K562 (cell line): Measurements from ENCODE around the gene TICRR. TPM values are rescaled to one million over a fixed set of nuclear protein-coding genes. Genes with fewer than 3 reads are reported as not detected.

ENCODE experiments used
- BDP1 ChIP-seq: IDR thresholded peaks from 3 replicates; pipeline ENCODE4 v1.6.1; 2011; ENCODE audit not compliant: insufficient read length, insufficient read depth
- CHD7 ChIP-seq: fragments of 200-600 bp; sonication (generic); IDR thresholded peaks from one replicate; pipeline ENCODE4 v1.6.1; 2012; ENCODE audit warnings: mild to moderate bottlenecking, low read depth, low read length, inconsistent platforms
- CTCFL ChIP-seq: IDR thresholded peaks from 2 replicates; pipeline ENCODE4 v1.6.1; 2011; ENCODE audit warnings: borderline replicate concordance, low read depth, mild to moderate bottlenecking, moderate library complexity, low read length; ENCODE audit not compliant: insufficient read depth, poor library complexity, severe bottlenecking
- E2F5 ChIP-seq: sonication (generic); formaldehyde crosslinking; IDR thresholded peaks from 2 replicates; pipeline ENCODE4 v1.8.0; 2022; ENCODE audit warnings: mild to moderate bottlenecking, missing genetic modification reagents
- ELF4 ChIP-seq: fragments of 450-650 bp; formaldehyde crosslinking; IDR thresholded peaks from 2 replicates; pipeline ENCODE4 v1.4.0; 2022; ENCODE audit warnings: missing genetic modification characterization
- FOS ChIP-seq: IDR thresholded peaks from 3 replicates; pipeline ENCODE4 v1.6.1; 2011; ENCODE audit not compliant: insufficient read length; ENCODE audit errors: extremely low read depth
- NCOA2 ChIP-seq, 2 experiments: fragments of 450-650 bp; IDR thresholded peaks; 2 replicates each; pipeline ENCODE4 v1.6.1; 2018; ENCODE audit warnings: mild to moderate bottlenecking in 2 of 2, moderate library complexity in 1 of 2; ENCODE audit not compliant: partially characterized antibody in 2 of 2
- RAD21 ChIP-seq, 2 experiments: fragments of 250-450 bp in 1 of 2; fragments of 450-650 bp in 1 of 2; sonication (Bioruptor Pico) in 1 of 2; formaldehyde crosslinking in 1 of 2; IDR thresholded peaks in 1 of 2; conservative IDR thresholded peaks in 1 of 2; 2 replicates each; pipeline versions ENCODE4 v1.4.0 to v1.8.0; 2020 to 2022; ENCODE audit warnings: mild to moderate bottlenecking in 2 of 2, moderate library complexity in 1 of 2
- SMARCB1 ChIP-seq: IDR thresholded peaks from 2 replicates; pipeline ENCODE4 v1.6.1; 2011; ENCODE audit warnings: improper control_type of control experiment, low read depth; ENCODE audit not compliant: insufficient read length
- TRIM24 ChIP-seq, 2 experiments: fragments of 450-650 bp; IDR thresholded peaks; 2 replicates each; pipeline ENCODE4 v1.6.1; 2016
- ZNF277 ChIP-seq: fragments of 250-450 bp; sonication (Bioruptor Pico); IDR thresholded peaks from 2 replicates; pipeline ENCODE4 v1.8.0; 2022; ENCODE audit warnings: inconsistent platforms, mild to moderate bottlenecking, moderate library complexity, borderline replicate concordance
- ZNF778 ChIP-seq: fragments of 450-650 bp; formaldehyde crosslinking; IDR thresholded peaks from 2 replicates; pipeline ENCODE4 v1.4.0; 2020; ENCODE audit warnings: mild to moderate bottlenecking, moderate library complexity
- polyA plus RNA-seq, 8 experiments: library from polyadenylated mRNA; depleted of rRNA in 4 of 8; stranded (reverse) in 5 of 8; unstranded in 3 of 8; fragments of >200 nt; fragmentation: Nextera tagmentation in 2 of 8; fragmentation: Illumina TruSeq in 1 of 8; extraction: Ambion mirVana in 2 of 8; extraction: Trizol in 1 of 8; gene quantifications; 2 replicates each; pipeline versions ENCODE4 v1.2.1 to v1.2.3, GENCODE V29; 2011 to 2014; ENCODE audit warnings: inconsistent platforms in 1 of 8, missing spikeins in 1 of 8
- total RNA-seq, 7 experiments: library from RNA; depleted of rRNA in 6 of 7; stranded (reverse); fragments of >200 nt in 6 of 7; fragmentation: Illumina TruSeq in 2 of 7; extraction: Trizol in 2 of 7; gene quantifications; 2 replicates each; pipeline versions ENCODE4 v1.2.1 to v1.2.3, GENCODE V29; 2011 to 2021; ENCODE audit warnings: low replicate concordance in 1 of 7

The TICRR gene
- total and polyA plus RNA-seq, 9 of the 15 experiments (the other 6 are each of a cell fraction or from before 2014, with no cell fraction given): 0.84 to 22.9 (median 13.7) TPM

GRCh38 chr15:89673165-89673512 lies 97.9 kb downstream of the TICRR start (continued):
- no peak for TF ChIP-seq TRIM24 (IDR thresholded peaks at IDR 0.05)
- no peak for TF ChIP-seq BDP1
- TF ChIP-seq ZNF277 (CRISPR knock-in tag): no peak
- TF ChIP-seq RAD21 (CRISPR knock-in tag; conservative IDR thresholded peaks at IDR 0.05 in 1 of 2, IDR thresholded peaks at IDR 0.05 in 1 of 2): peak; percentile 14 to 52; a peak in 3 of 4 replicates
- no peak for TF ChIP-seq FOS
- no peak for TF ChIP-seq NCOA2 (IDR thresholded peaks at IDR 0.05; ENCODE audit: partially characterized antibody in 2 of 2)
- TF ChIP-seq E2F5 (CRISPR knock-in tag): no peak
- TF ChIP-seq CHD7: no peak
- no peak for TF ChIP-seq ELF4 (CRISPR knock-in tag)
- no peak for TF ChIP-seq ZNF778
- TF ChIP-seq CTCFL: peak; percentile 57
- no peak for TF ChIP-seq SMARCB1
